HG03432 (cell line): ENCODE measurements around the gene OSBPL7.
"Not testable (repeated sequence)": the region's sequence is repeated elsewhere in the genome, so short reads cannot be mapped to it uniquely, and the experiment has no call there.

Experiments
- ATAC-seq: cut with Tn5 transposase; IDR thresholded peaks from one replicate; pipeline ENCODE4 v1.9.1; 2021; ENCODE audit warnings: mild to moderate bottlenecking, moderate library complexity; ENCODE audit not compliant: unreplicated experiment

Gene OSBPL7

GRCh38 chr17:47776330-47777197, 45.0 kb downstream of the OSBPL7 start:
- no peak for ATAC-seq

GRCh38 chr17:47774987-47775580, 46.5 kb downstream of the OSBPL7 start:
- ATAC-seq: no peak

- no peak for ATAC-seq
Observed at GRCh38 chr17:47774331-47774730, 47.3 kb downstream of the OSBPL7 start.

- not testable (repeated sequence) for ATAC-seq
Observed at GRCh38 chr17:47773649-47774048, 47.9 kb downstream of the OSBPL7 start.

GRCh38 chr17:47763913-47764582, 57.5 kb downstream of the OSBPL7 start:
- no peak for ATAC-seq

- ATAC-seq: no peak
Observed at GRCh38 chr17:47762728-47763127, 58.9 kb downstream of the OSBPL7 start.

GRCh38 chr17:47760409-47761140, 61.0 kb downstream of the OSBPL7 start:
- no peak for ATAC-seq

GRCh38 chr17:47757386-47757785, 64.2 kb downstream of the OSBPL7 start:
- ATAC-seq: no peak
